Activated CD8-positive, alpha-beta memory T cell treated with anti-CD3 and anti-CD28 coated beads for 36 hours (primary cell): ENCODE measurements around the gene HSPBP1. TPM values are rescaled to one million over a fixed set of nuclear protein-coding genes. Genes with fewer than 3 reads are reported as not detected.

ENCODE experiments used
- CTCF ChIA-PET: fragments of 350-600 bp; sonication (Branson Sonifier 250); formaldehyde crosslinking; loops from one replicate; lab custom pipeline; 2021; ENCODE audit warnings: antibody characterized with exemption; lab: Charles Lee
- POLR2A ChIA-PET: fragments of 350-600 bp; sonication (Branson Sonifier 250); formaldehyde crosslinking; loops from one replicate; lab custom pipeline; 2021; ENCODE audit warnings: antibody characterized with exemption; lab: Charles Lee
- total RNA-seq, 2 experiments: library from RNA; stranded (reverse); gene quantifications; one replicate each; pipeline ENCODE4 v1.2.3, GENCODE V29; 2021

HSPBP1 gene
- total RNA-seq, 2 experiments from 2014 or later: 74.4 to 79.6 TPM

DNA sequence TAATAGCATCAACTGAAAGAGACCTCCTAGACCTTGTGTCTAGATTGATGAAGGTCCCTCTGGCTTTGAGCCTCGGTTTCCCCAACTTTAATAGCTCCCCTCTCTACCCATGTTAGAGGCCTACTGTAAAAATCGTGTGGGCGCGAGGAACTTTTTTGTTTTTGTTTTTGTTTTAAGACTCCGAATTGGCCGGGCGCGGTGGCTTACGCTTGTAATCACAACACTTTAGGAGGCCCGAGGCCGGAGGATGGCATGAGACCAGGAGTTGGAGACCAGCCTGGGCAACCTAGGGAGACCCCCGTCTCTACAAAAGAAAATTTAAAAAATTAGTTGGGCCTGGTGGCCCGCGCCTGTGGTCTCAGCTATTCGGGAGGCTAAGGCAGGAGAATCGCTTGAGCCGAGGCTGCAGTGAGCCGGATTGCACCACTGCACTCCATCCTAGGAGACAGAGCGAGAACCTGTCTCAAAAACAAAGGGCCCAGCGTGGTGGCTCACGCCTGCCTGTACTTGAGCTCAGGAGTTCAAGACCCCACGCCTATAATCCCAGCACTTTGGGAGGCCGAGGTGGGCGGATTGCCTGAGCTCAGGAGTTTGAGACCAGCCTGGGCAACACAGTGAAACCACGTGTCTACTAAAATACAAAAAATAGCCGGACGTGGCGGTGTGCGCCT lies 20.2 kb downstream of the HSPBP1 start:
- CTCF ChIA-PET: interaction anchor here (0.9 to 1.5 kb wide), 5 partner anchors 18 to 373 kb away, joined by 3 to 5 read pairs (median 4); no protein-coding TSS in a partner anchor
- POLR2A ChIA-PET: interaction anchor here (0.5 to 2.3 kb wide), 9 partner anchors 11 to 217 kb away, joined by 3 to 17 read pairs (median 8); partner anchors contain the start of genes HSPBP1, KMT5C, TMEM238 and UBE2S

DNA sequence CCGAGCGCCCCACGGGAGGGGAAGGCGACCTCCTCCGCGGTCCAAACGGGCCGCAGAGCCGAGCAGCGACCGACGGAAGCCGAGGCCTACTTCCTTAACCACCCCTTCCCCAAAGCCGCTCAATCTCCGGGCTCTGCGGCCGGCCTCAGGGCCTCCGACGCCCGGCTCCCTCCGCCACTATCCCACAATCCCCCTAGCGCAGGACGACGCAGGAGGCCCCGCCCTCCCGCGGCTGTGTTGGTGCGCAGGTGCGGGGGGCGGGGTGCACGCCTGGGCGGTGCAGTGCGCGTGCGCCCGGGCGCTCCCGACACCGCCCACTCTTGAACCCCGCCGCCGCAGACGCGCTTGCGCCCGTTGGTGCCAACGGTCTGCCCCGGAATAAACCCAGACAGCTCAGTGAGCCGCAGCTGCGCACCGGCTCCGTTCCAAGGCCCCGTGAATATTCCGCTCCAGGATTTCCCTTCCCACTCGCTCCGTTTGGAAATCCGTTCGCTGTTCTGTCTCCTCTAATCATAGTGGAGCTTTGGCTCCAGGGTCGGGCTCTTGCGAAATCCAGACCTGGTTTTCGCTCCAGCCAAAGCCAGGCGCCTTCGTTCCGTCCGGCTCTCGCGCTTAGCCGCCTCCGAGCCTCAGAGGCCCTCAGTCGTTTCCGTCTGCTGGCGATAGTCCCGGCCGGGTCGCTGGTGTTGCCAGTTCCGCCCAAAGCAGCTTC lies 20.9 kb downstream of the HSPBP1 start, which contains the start of gene PPP6R1:
TSS of gene PPP6R1 (minus strand) at position 190 of the 712 bp plus-strand sequence. CDS start 11,914 bp downstream, outside the sequence.
- ChIA-PET POLR2A (interaction anchor here (0.5 to 2.3 kb wide), 9 partner anchors 11 to 217 kb away, joined by 3 to 17 read pairs (median 8); partner anchors contain the start of genes HSPBP1, KMT5C, TMEM238 and UBE2S), CTCF (interaction anchor here (1.1 to 1.5 kb wide), 3 partner anchors 33 to 374 kb away, joined by 4 to 5 read pairs (median 4); no protein-coding TSS in a partner anchor)

DNA sequence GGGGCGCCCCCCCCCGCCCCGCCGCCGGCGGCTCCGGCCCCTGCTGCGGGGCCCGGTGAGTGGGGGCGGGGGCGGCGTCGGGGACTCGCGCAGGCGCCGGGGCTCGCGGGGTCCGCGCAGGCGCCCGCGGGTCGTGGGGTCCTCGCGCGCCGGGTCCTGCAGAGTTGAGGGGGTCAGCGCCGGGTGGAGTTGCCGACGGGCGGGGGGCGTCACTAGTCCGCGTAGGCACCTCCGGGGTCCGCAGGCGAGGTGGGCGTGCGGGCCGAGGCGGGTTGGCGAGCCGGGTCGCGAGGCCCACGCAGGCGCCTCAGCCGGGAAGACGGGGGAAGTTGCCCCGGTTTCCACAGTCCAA lies 21.5 kb downstream of the HSPBP1 start:
- ChIA-PET POLR2A (interaction anchor here (1.3 to 2.3 kb wide), 3 partner anchors 126 to 218 kb away, joined by 7 to 17 read pairs (median 9); partner anchors contain the start of genes TMEM238, UBE2S and ZNF628), CTCF (interaction anchor here (1.4 kb wide), 1 partner anchor 43 kb away, joined by 4 read pairs; no protein-coding TSS in a partner anchor)

DNA sequence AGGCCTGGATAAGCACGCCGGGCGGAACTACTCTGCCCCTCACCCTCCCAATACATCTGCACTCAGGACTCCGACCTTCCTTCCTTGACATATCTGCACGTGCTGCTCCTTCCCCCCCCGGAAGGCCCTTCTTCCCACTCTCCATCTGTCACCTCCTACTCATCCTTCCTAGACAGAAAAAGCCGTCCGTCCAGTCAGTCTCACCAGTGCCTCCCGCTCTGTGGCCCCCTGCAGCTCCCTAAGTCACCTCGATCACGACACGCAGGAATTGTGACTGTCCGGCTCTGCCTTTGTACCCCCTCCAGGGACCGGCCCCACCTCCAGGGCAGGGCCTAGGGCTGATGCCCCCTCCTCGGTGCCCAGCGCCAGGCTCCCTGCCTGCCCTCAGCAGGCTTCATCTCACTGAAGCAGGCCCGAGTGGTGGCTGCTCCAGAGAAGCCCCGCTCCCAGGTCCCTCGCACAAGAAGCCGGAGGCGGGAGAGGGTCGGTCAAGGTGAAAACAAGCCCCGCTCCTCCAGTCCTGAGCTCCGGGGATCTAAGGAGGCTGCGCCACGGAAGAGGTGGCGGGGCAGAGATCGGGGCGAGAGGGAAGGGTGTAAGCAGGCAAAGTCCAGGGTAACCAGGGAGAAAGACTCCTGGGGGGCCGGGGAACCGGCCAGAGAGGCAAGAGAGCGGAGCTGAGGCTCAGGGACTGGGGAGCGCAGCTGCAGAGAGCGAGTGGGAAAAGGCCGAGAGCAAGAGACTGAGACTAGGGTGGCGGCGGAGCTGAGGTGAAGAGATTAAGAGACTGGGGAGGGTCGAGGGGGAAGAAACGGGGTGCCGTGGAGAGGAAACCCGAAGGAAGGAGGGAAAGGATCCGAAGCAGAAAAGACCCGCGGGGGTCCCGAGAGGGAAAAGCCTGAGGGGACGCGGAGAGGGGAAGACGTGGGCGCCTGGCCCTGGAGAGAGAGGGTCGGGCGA lies 22.2 kb downstream of the HSPBP1 start:
- CTCF ChIA-PET: interaction anchor here (1.3 to 2.1 kb wide), 3 partner anchors 20 to 149 kb away, joined by 3 to 5 read pairs (median 4); no protein-coding TSS in a partner anchor
- POLR2A ChIA-PET: interaction anchor here (1.5 to 1.8 kb wide), 2 partner anchors 22 to 385 kb away, joined by 5 to 7 read pairs; partner anchors contain the start of gene HSPBP1

DNA sequence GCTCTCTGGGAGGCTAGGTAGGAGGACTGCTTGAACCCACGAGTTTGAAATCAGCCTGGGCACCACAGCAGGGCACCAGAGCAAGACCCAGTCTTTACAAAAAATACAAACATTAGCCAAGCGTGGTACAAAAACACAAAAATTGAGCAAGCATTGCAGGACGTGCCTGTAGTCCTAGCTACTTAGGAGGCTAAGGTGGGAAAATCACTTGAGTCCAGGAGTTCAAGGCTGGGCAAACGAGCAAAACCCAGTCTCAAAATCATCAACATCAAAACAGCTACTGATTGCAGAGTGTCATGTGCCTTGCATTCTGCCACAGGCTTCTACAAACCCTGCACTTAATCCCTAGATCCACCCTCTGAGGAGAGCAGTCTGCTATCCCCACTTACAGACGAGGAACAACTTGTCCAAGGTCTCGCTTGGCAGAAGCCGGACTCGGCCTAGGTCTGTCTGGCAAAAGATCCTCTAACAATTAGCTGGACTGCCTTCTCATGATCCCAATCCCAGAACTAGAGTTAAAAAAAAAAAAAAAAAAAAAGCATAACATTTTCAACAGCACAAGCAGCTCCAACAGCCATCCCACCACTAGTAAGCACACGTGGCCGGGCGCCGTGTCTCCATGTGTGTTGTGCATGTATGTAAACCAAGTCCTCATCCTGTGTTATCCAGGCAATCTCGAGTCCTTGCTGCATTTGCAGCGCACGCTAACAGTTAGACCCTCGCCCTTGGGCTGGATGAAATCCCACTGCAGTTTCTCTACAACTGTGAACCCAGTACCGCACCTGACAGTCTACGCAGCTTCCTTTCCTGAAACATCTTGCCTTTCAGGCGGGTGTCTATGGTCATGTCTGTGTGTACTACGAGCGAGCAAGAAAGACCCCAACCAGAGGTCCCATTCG lies 23.1 kb downstream of the HSPBP1 start:
- ChIA-PET CTCF (interaction anchor here (0.6 to 2.1 kb wide), 5 partner anchors 21 to 150 kb away, joined by 3 to 5 read pairs (median 3); no protein-coding TSS in a partner anchor), POLR2A (interaction anchor here (1.3 to 2.9 kb wide), 5 partner anchors 23 to 386 kb away, joined by 3 to 11 read pairs (median 5); partner anchors contain the start of genes FIZ1, HSPBP1, UBE2S and ZNF524)

DNA sequence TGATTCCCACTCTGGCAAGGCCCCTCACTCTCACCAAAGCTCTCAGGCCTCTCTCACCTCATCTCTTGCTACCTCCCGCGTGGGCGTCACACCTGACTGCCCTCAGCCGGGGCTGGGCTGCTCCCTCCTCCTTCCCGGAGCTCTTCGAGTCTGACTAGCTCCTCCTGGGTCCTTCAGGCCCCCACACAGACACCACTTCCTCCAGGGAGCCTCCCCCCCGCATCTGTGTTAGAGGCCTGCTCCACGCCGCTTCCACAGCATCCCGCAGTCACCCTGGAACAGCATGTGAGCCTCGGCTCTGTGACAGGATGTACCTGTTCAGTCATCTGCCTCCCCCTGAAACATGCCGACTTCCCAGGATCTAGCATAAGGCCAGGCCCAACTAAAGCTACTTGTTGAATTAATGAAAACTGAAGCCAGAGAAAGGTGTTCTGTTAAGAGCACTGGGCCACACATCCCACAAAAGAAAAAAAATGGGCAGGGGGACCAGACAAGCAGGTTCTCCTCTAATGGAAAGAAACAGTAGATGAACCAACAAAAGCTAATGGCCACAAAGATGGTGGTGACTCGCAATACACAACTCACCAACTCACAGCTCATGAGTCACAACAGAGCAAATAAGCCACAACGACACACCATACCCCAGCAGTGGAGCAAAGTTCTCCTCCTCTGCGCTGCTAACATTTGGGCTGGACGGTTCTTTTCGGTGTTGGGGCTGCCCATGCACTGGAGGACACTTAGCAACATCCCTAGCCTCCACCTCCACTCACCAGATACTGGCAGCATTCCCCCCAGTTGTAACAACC lies 24.1 kb downstream of the HSPBP1 start:
- ChIA-PET CTCF (interaction anchor here (0.7 to 2.4 kb wide), 7 partner anchors 45 to 162 kb away, joined by 3 to 10 read pairs (median 5); partner anchors contain the start of gene TMEM238), POLR2A (interaction anchor here (1.1 to 2.9 kb wide), 8 partner anchors 24 to 387 kb away, joined by 3 to 17 read pairs (median 6); partner anchors contain the start of genes FIZ1, HSPBP1, KMT5C and TMEM238)

DNA sequence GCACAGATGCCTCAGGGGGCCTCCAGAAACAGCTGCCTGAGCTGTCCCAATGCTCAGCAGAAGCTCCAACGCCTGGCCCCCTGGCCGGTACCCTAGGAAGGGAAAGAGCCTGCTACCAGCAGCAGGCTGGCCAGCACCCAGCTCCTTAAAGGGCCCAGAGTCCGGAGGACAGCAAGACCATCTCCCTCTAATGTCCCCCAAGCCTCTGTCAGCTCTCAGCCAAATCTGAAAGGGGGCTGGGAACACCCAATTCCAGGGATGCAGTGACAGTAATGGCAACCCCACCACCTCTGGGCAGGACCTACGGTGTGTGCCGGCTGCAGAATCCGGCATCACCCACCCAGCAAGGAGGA lies 25.3 kb downstream of the HSPBP1 start:
- POLR2A ChIA-PET: interaction anchor here (0.9 to 2.9 kb wide), 7 partner anchors 22 to 345 kb away, joined by 3 to 17 read pairs (median 4); partner anchors contain the start of genes FIZ1, HSPBP1, KMT5C and TMEM238
- CTCF ChIA-PET: interaction anchor here (1.0 to 2.4 kb wide), 7 partner anchors 25 to 212 kb away, joined by 3 to 10 read pairs (median 5); partner anchors contain the start of genes HSPBP1, KMT5C and TMEM238

DNA sequence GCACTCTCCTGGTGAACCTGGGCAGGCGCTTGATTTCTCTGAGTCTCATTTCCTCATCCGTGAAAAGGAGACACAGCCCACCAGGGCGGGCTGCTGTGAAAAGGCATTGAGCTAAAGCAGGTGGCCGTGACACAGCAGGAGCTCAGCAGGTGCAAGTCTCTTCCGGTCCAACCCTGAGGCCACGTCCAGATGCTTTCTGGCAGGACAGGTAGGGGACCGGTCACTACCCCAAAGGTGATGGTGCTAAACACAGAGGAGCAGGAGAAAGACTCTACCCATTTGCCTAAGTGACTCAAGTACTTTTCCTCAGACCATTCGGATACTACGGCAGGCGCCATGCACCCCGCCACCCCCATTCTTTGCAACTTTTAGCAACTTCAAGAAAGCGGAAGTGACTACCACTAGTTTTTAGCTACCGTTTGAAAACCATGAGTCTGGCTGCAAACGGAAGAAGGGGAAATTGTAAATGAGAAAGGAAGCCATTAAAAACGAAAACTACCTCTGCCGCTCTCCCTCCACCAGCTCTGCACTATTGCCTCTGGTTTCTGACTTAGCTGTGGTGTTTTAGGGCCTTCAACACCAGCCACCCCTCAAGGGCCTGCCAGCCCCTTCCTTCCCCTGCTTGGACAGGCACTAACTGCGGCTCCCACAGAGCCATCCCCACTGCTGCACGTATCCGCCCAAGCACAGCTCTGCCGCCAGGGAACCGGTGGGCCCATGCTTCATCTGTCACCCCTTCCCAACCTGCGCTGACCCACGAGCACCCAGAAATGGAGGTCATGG lies 25.9 kb downstream of the HSPBP1 start:
- ChIA-PET POLR2A (interaction anchor here (0.9 to 2.9 kb wide), 7 partner anchors 22 to 207 kb away, joined by 3 to 17 read pairs (median 4); partner anchors contain the start of genes HSPBP1, ISOC2, KMT5C and TMEM238), CTCF (interaction anchor here (0.8 to 2.4 kb wide), 7 partner anchors 22 to 213 kb away, joined by 3 to 10 read pairs (median 5); partner anchors contain the start of genes HSPBP1, KMT5C and TMEM238)

DNA sequence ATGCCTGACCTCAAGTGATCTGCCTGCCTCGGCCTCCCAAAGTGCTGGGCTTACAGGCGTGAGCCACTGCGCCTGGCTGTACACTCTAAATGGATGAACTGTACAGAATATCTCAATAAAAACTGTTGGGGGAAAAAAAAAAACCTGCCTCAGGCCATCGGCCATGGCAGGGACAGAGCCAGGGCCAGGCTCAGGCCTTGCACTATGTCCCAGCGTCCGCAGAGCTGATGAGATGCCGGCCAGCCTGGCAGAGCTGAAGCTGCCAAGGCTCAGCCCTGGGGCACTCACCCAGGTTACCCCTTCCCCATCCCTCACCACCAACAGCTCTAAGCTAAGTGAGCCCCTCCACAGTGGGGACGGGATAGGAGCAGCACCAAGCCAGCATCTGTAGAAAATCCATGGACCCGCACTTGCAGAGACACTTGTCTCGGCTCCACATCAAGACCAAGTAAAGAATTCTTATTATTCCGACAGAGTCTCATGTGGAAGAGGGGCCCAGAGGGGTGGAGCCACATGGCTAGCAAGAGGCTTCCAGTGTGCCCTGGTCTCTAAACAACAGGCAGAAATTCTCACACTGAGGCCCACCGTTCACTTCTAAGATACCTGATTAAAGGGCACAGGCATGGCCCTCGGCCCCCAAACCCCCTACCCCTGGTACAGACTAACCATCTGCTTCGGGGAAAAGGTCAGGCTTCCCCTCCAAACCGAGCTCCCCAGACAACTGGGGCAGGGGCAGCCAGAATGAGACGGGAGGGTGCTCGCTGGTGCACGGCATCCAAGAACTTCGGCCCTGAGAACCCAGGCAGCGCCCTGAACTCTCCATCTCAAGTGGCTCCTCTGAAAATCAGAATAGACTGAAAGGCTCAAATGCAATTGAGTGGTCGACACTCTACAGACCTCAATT lies 26.9 kb downstream of the HSPBP1 start:
- ChIA-PET POLR2A (interaction anchor here (1.1 to 2.4 kb wide), 2 partner anchors 131 to 208 kb away, joined by 3 to 17 read pairs; partner anchors contain the start of genes ISOC2 and TMEM238), CTCF (interaction anchor here (1.4 kb wide), 1 partner anchor 87 kb away, joined by 3 read pairs; the partner anchor contains the start of gene KMT5C)

DNA sequence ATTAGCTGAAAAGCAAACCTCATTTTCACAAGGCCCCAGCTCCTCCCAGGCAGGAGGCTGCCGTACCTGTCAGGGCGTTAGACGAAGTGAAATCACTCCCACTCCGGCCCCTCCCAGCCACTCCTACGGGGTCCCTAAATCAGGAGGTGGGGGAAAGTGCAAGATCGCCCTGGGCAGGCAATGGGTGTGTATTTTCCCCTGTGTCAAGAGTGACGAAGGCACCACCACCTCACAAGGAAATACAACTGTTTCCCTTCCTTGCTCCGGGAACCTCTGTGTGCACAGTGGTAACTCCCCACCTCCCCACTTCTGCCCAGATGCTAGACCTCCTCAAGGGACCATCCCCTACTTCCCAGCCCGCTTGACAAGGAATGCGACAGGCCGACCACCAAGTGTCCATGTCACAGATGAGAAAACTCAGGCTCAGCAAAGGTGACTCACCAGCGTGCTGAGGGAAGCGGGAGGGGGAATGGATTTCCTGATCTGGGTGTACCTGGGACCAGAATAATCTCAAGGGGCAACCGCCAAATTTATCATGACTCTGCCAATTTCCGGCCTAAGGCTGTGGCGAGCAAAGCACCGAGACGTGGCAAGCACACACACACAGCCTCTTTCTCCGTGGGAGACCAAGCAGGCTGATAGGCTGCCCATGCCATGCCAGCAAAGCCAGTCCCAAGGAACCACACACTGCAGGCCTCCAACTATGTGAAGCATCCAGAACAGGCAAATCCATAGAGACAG lies 28.4 kb downstream of the HSPBP1 start:
- CTCF ChIA-PET: no interaction called here

DNA sequence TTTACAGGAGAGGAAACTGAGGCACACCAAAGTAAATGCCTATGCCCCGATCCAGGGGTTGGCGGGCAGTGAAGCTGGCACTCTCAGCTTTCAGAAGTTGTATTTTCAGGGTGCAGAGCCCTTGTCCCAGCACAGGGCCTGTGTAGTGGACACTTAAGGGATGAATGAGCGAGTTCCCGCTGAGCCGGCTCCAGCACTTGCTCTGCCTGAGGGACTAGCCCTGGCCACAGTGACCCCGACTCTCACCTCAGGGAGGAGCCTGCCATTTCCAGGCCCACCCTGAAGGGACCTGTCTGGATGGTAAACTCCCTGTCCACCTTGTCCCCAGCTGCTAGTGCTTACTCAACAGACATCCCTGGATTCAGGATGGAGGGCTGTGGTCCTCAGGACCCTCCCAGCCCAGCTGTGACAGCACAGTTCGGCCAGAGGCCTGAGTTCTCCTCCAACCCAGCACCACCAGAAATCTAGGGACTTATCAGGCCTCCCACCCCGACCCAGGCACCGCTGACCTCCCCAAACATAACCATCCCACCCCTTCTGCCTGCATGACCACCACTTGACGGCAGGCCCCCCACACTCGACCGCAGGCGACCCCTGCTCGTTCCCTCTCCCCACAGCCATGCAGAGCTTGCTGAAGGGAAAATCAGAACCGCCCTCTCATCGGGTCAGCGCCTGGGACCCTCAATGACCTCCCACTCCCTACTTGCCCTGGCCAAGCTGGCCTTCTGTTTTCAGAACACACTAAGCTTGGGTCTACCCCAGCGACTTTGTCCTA lies 29.5 kb downstream of the HSPBP1 start:
- POLR2A ChIA-PET: interaction anchor here (0.6 kb wide), 1 partner anchor 11 kb away, joined by 3 read pairs; no protein-coding TSS in a partner anchor
- CTCF ChIA-PET: no interaction called here

More for the DNA sequence above, 28.4 kb downstream of the HSPBP1 start:
- POLR2A ChIA-PET: interaction anchor here (0.6 kb wide), 1 partner anchor 12 kb away, joined by 3 read pairs; no protein-coding TSS in a partner anchor

DNA sequence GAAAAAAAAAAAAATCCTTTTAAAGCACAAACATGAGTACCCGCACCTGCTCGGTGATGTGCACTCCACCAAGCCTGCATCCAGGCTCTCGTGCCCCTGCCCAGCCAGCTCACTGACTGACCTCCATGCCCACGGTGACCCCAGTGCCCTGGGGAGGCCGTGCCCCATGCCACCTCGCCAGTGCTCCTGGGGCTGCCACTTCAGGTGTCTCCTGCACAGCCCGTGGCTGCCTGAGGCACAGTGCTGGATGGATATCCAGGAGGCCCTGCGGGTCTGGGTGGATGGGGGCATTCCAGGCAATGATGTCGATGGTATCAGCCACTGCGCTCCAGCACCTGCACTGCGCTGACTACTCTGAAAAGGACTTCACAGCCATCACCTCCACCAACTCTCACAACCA lies 30.1 kb downstream of the HSPBP1 start:
- ChIA-PET POLR2A (no interaction called here), CTCF (interaction anchor here (0.5 kb wide), 1 partner anchor 389 kb away, joined by 4 read pairs; no protein-coding TSS in a partner anchor)
